B cell (primary cell): ENCODE results near the gene ATAT1.

Experiments
- EZH2 ChIP-seq: IDR thresholded peaks from 2 replicates; pipeline ENCODE4 v1.6.1; 2012; ENCODE audit warnings: borderline replicate concordance, low read depth, mild to moderate bottlenecking, moderate library complexity, low read length; ENCODE audit not compliant: insufficient read depth, poor library complexity, severe bottlenecking
- TF ChIP-seq, protein P1 (sequence below): fragments of 200-600 bp; IDR thresholded peaks from one replicate; pipeline ENCODE4 v1.8.0; 2022; ENCODE audit warnings: antibody characterized with exemption, mild to moderate bottlenecking

DNA sequence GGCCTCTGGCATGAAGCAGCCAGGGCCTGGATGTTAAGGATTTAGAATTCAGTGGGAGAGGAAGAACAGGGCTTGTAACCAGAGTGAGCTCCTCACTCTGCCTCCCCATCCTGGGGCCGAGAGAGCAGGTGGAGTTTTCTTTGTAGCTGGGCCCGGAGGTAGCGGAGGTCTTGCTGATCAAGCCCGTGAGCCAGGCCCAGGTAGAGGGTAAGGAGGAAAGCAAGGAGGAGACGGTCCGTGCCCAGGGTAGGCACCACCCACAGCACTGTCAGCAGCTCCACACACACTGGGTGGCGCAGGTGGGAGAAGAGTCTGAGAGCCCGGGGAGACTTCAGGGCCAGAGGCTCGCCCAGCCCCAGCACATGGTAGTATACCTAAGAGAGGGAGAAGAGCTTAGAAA is 61.9 kb downstream of the ATAT1 start:
- TF ChIP-seq, protein P1, sequence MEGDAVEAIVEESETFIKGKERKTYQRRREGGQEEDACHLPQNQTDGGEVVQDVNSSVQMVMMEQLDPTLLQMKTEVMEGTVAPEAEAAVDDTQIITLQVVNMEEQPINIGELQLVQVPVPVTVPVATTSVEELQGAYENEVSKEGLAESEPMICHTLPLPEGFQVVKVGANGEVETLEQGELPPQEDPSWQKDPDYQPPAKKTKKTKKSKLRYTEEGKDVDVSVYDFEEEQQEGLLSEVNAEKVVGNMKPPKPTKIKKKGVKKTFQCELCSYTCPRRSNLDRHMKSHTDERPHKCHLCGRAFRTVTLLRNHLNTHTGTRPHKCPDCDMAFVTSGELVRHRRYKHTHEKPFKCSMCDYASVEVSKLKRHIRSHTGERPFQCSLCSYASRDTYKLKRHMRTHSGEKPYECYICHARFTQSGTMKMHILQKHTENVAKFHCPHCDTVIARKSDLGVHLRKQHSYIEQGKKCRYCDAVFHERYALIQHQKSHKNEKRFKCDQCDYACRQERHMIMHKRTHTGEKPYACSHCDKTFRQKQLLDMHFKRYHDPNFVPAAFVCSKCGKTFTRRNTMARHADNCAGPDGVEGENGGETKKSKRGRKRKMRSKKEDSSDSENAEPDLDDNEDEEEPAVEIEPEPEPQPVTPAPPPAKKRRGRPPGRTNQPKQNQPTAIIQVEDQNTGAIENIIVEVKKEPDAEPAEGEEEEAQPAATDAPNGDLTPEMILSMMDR: no peak
- no peak for TF ChIP-seq EZH2
